ENCODE results near the gene SRRM5. TPM values are rescaled to one million over a fixed set of nuclear protein-coding genes. Genes with fewer than 3 reads are reported as not detected.

The SRRM5 gene
- total and polyA plus RNA-seq, 2 experiments from 2014 or later = 0.08 TPM; not detected in 1

- no peak overlapping the region for H3K27ac ChIP-seq (ENCODE audit: low read depth)
- no peaks in the 10 kb centered on the region; the same call in 1 of the 2 replicates for H4K20me1 ChIP-seq (replicated peaks; ENCODE audit: insufficient read depth)
- DNase-seq (ENCODE audit: low spot score) (no peak), ATAC-seq (no peak)
- H3K27me3 Mint-ChIP-seq (ENCODE audit: insufficient read depth, low read depth, poor library complexity) = peaks cover 25% of the 10 kb centered on the region
- peaks cover 24% of the 10 kb centered on the region; the same call in 1 of the 2 replicates for H3K79me2 ChIP-seq (replicated peaks; ENCODE audit: insufficient read depth)
- H3K36me3 Mint-ChIP-seq (ENCODE audit: low read depth) = peaks cover 29% of the 10 kb centered on the region
- TF ChIP-seq JUNB (IDR thresholded peaks at IDR 0.05; ENCODE audit: unreplicated experiment) (no peak), EZH2phosphoT487 (IDR thresholded peaks at IDR 0.05; ENCODE audit: unreplicated experiment) (no peak), ZNF462 (CRISPR knock-in tag; IDR thresholded peaks at IDR 0.05) (no peak)
- no peaks in the 10 kb centered on the region for H3K9me2 ChIP-seq (ENCODE audit: insufficient read depth)
- no peak overlapping the region for H3K27ac Mint-ChIP-seq
- no peak overlapping the region for H2AFZ ChIP-seq
- H3K9me3 Mint-ChIP-seq = peaks cover 11% of the 10 kb centered on the region
- no peaks in the 10 kb centered on the region for H3K27me3 ChIP-seq (ENCODE audit: insufficient read depth)
- H3K4me3 ChIP-seq = no peak overlapping the region
- no peaks in the 10 kb centered on the region for H3K36me3 ChIP-seq (ENCODE audit: insufficient read depth)
- peaks cover 3% of the 10 kb centered on the region; the same call in 1 of the 2 replicates for H3F3A ChIP-seq (replicated peaks; ENCODE audit: low read depth)
- H3K4me1 Mint-ChIP-seq = peaks cover 14% of the 10 kb centered on the region
- H3K4me3 Mint-ChIP-seq = no peak overlapping the region
- H3K4me1 ChIP-seq (ENCODE audit: insufficient read depth) = peaks cover 4% of the 10 kb centered on the region
- H3K4me2 ChIP-seq = no peak overlapping the region
These were observed 4.4 kb downstream of the SRRM5 start for GRCh38 chr19:43616306-43616705.

- Histone ChIP-seq H3F3A (replicated peaks; ENCODE audit: low read depth) (peaks cover 3% of the 10 kb centered on the region; the same call in 1 of the 2 replicates), H3K27ac (ENCODE audit: low read depth) (no peak overlapping the region), H3K36me3 (ENCODE audit: insufficient read depth) (no peaks in the 10 kb centered on the region), H2AFZ (no peak overlapping the region), H3K4me1 (ENCODE audit: insufficient read depth) (peaks cover 4% of the 10 kb centered on the region), H3K9me2 (ENCODE audit: insufficient read depth) (no peaks in the 10 kb centered on the region), H3K4me3 (no peak overlapping the region), H4K20me1 (replicated peaks; ENCODE audit: insufficient read depth) (no peaks in the 10 kb centered on the region; the same call in 1 of the 2 replicates), H3K79me2 (replicated peaks; ENCODE audit: insufficient read depth) (peaks cover 24% of the 10 kb centered on the region; the same call in 1 of the 2 replicates), H3K27me3 (ENCODE audit: insufficient read depth) (no peaks in the 10 kb centered on the region), H3K4me2 (no peak overlapping the region)
- ATAC-seq = no peak
- no peak for DNase-seq (ENCODE audit: low spot score)
- Mint-ChIP-seq H3K4me3 (no peak overlapping the region), H3K27me3 (ENCODE audit: insufficient read depth, low read depth, poor library complexity) (peaks cover 22% of the 10 kb centered on the region), H3K9me3 (peaks cover 11% of the 10 kb centered on the region), H3K36me3 (ENCODE audit: low read depth) (peaks cover 24% of the 10 kb centered on the region), H3K27ac (no peak overlapping the region), H3K4me1 (peaks cover 18% of the 10 kb centered on the region)
- no peak for TF ChIP-seq POLR2AphosphoS5 (IDR thresholded peaks at IDR 0.05; ENCODE audit: low read depth)
- no peak for TF ChIP-seq EZH2 (IDR thresholded peaks at IDR 0.05; ENCODE audit: low read depth, unreplicated experiment)
- TF ChIP-seq ZNF114 (CRISPR knock-in tag; IDR thresholded peaks at IDR 0.05) = no peak
- no peak for TF ChIP-seq EZH2phosphoT487 (IDR thresholded peaks at IDR 0.05; ENCODE audit: unreplicated experiment)
- TF ChIP-seq ZNF462 (CRISPR knock-in tag; IDR thresholded peaks at IDR 0.05) = no peak
These were observed 5.1 kb downstream of the SRRM5 start for GRCh38 chr19:43616954-43617353.
